DND-41 (cell line): Measurements from ENCODE around the gene CARMIL3.

Source experiments
- ATAC-seq: fragments of 200-7000 bp; cut with Tn5 transposase; 3 replicates; pipeline ENCODE4 v1.9.1; 2021; ENCODE audit warnings: low read depth; ENCODE audit not compliant: insufficient read depth
- DNase-seq: peaks from one replicate; pipeline ENCODE4 v3.0.0-alpha.2; 2020
- H2AFZ ChIP-seq: 2 replicates; pipeline ENCODE4 v1.6.0; 2012; ENCODE audit warnings: low read depth, low read length
- H3K27ac ChIP-seq: 2 replicates; pipeline ENCODE4 v1.5.1; 2012; ENCODE audit warnings: low read length, inconsistent platforms
- H3K27me3 ChIP-seq: fragments of 200-600 bp; sonication (generic); 2 replicates; pipeline ENCODE4 v1.6.0; 2012; ENCODE audit warnings: low read length, mild to moderate bottlenecking, inconsistent platforms; ENCODE audit not compliant: insufficient read depth, poor library complexity
- H3K36me3 ChIP-seq: 2 replicates; pipeline ENCODE4 v1.5.1; 2012; ENCODE audit warnings: low read length, inconsistent platforms; ENCODE audit not compliant: insufficient read depth
- H3K4me1 ChIP-seq: 2 replicates; pipeline ENCODE4 v1.5.1; 2012; ENCODE audit warnings: mild to moderate bottlenecking, low read length; ENCODE audit not compliant: insufficient read depth
- H3K4me2 ChIP-seq: 2 replicates; pipeline ENCODE4 v1.6.0; 2012; ENCODE audit warnings: mild to moderate bottlenecking, moderate library complexity, low read length, inconsistent platforms; ENCODE audit not compliant: insufficient read depth
- H3K4me3 ChIP-seq, 2 experiments: fragments of 200-600 bp in 1 of 2; shearing (Covaris generic) in 1 of 2; 2 replicates each; pipeline ENCODE4 v1.5.1; 2012 to 2016; ENCODE audit warnings: inconsistent platforms in 2 of 2, low read length in 2 of 2, mild to moderate bottlenecking in 2 of 2, low read depth in 1 of 2, moderate library complexity in 1 of 2
- H3K79me2 ChIP-seq: 2 replicates; pipeline ENCODE4 v1.6.0; 2012; ENCODE audit warnings: low read length, inconsistent platforms; ENCODE audit not compliant: insufficient read depth
- H3K9ac ChIP-seq: 2 replicates; pipeline ENCODE4 v1.6.0; 2012; ENCODE audit warnings: low read depth, mild to moderate bottlenecking, inconsistent platforms, low read length, moderate library complexity
- H3K9me3 ChIP-seq: 2 replicates; pipeline ENCODE4 v1.5.1; 2012; ENCODE audit warnings: low read length, moderate library complexity, mild to moderate bottlenecking, inconsistent platforms; ENCODE audit not compliant: insufficient read depth, severe bottlenecking
- H4K20me1 ChIP-seq: 2 replicates; pipeline ENCODE4 v1.6.0; 2012; ENCODE audit warnings: low read length; ENCODE audit not compliant: insufficient read depth
- EZH2 ChIP-seq: IDR thresholded peaks from 3 replicates; pipeline ENCODE4 v1.6.1; 2012; ENCODE audit warnings: borderline replicate concordance, low read depth, mild to moderate bottlenecking, moderate library complexity, low read length, inconsistent platforms; ENCODE audit not compliant: severe bottlenecking
- TF ChIP-seq, protein P1 (sequence below): IDR thresholded peaks from 2 replicates; pipeline ENCODE4 v1.5.1; 2012; ENCODE audit warnings: borderline replicate concordance, low read length, moderate library complexity, mild to moderate bottlenecking; ENCODE audit not compliant: poor library complexity, severe bottlenecking; ENCODE audit errors: extremely low read depth

CARMIL3 gene

GRCh38 chr14:24115422-24116127, 63.8 kb downstream of the CARMIL3 start:
- peaks cover 22% of the 10 kb centered on the region for H3K79me2 ChIP-seq
- H3K27me3 ChIP-seq = no peaks in the 10 kb centered on the region
- ATAC-seq = no peak
- peak overlapping the region; percentile 100 for H3K27ac ChIP-seq
- no peaks in the 10 kb centered on the region for H4K20me1 ChIP-seq
- peaks cover 39% of the 10 kb centered on the region for H3K36me3 ChIP-seq
- no peak for DNase-seq
- H2AFZ ChIP-seq = peak overlapping the region; percentile 85
- TF ChIP-seq, protein P1, sequence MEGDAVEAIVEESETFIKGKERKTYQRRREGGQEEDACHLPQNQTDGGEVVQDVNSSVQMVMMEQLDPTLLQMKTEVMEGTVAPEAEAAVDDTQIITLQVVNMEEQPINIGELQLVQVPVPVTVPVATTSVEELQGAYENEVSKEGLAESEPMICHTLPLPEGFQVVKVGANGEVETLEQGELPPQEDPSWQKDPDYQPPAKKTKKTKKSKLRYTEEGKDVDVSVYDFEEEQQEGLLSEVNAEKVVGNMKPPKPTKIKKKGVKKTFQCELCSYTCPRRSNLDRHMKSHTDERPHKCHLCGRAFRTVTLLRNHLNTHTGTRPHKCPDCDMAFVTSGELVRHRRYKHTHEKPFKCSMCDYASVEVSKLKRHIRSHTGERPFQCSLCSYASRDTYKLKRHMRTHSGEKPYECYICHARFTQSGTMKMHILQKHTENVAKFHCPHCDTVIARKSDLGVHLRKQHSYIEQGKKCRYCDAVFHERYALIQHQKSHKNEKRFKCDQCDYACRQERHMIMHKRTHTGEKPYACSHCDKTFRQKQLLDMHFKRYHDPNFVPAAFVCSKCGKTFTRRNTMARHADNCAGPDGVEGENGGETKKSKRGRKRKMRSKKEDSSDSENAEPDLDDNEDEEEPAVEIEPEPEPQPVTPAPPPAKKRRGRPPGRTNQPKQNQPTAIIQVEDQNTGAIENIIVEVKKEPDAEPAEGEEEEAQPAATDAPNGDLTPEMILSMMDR = no peak
- TF ChIP-seq EZH2 = no peak
- peaks cover 23% of the 10 kb centered on the region for H3K4me1 ChIP-seq
- H3K4me3 ChIP-seq = peak overlapping the region; percentile 28 to 63
- peak overlapping the region; percentile 93 for H3K4me2 ChIP-seq
- H3K9me3 ChIP-seq = no peaks in the 10 kb centered on the region
- peak overlapping the region; percentile 76 for H3K9ac ChIP-seq

GRCh38 chr14:24116128-24116814, 64.5 kb downstream of the CARMIL3 start:
- Histone ChIP-seq H3K27ac (no peak overlapping the region; the same call in 1 of the 2 replicates), H3K9ac (peak overlapping the region; percentile 76)

GRCh38 chr14:24117179-24117578, 65.4 kb downstream of the CARMIL3 start:
- H3K27me3 ChIP-seq = no peaks in the 10 kb centered on the region
- no peaks in the 10 kb centered on the region for H3K9me3 ChIP-seq
- H2AFZ ChIP-seq = no peak overlapping the region
- H3K27ac ChIP-seq = no peak overlapping the region
- H3K4me2 ChIP-seq = no peak overlapping the region
- H3K4me3 ChIP-seq = no peak overlapping the region
- H3K36me3 ChIP-seq = peaks cover 54% of the 10 kb centered on the region
- H3K9ac ChIP-seq = no peak overlapping the region
- no peaks in the 10 kb centered on the region for H4K20me1 ChIP-seq
- TF ChIP-seq, protein P1 = no peak
- no peak for TF ChIP-seq EZH2
- ATAC-seq (no peak), DNase-seq (no peak)
- peaks cover 23% of the 10 kb centered on the region for H3K4me1 ChIP-seq
- peaks cover 22% of the 10 kb centered on the region for H3K79me2 ChIP-seq

More at GRCh38 chr14:24116128-24116814, 64.5 kb downstream of the CARMIL3 start:
- no peak overlapping the region for H2AFZ ChIP-seq
- H3K36me3 ChIP-seq = peaks cover 46% of the 10 kb centered on the region
- no peak for ATAC-seq
- TF ChIP-seq, protein P1 = no peak
- no peak for TF ChIP-seq EZH2
- H3K9me3 ChIP-seq = no peaks in the 10 kb centered on the region
- no peaks in the 10 kb centered on the region for H3K27me3 ChIP-seq
- no peaks in the 10 kb centered on the region for H4K20me1 ChIP-seq
- peak overlapping the region; percentile 93 for H3K4me2 ChIP-seq
- peak overlapping the region in 1 of 2 experiments; percentile 63; a peak in 3 of 4 replicates for H3K4me3 ChIP-seq
- H3K79me2 ChIP-seq = peaks cover 22% of the 10 kb centered on the region
- no peak for DNase-seq
- peaks cover 23% of the 10 kb centered on the region for H3K4me1 ChIP-seq
